Measurements from ENCODE around the gene HNRNPF.
"Not testable (repeated sequence)": the region's sequence is repeated elsewhere in the genome, so short reads cannot be mapped to it uniquely, and the experiment has no call there.

- not testable (repeated sequence) for TF ChIP-seq CTCF (conservative IDR thresholded peaks at IDR 0.05 in 1 of 2, IDR thresholded peaks at IDR 0.05 in 1 of 2; ENCODE audit: extremely low read depth in 1 of 2, insufficient read depth in 1 of 2, low read depth in 1 of 2, low read length in 2 of 2); EZH2 (IDR thresholded peaks at IDR 0.05; ENCODE audit: borderline replicate concordance, low read length)
These were observed 71.5 kb downstream of the HNRNPF start for GRCh38 chr10:43337536-43337935.
